Measurements from ENCODE around the gene ZNF787.
"Not testable (repeated sequence)": the region's sequence is repeated elsewhere in the genome, so short reads cannot be mapped to it uniquely, and the experiment has no call there.

The ZNF787 gene

DNA sequence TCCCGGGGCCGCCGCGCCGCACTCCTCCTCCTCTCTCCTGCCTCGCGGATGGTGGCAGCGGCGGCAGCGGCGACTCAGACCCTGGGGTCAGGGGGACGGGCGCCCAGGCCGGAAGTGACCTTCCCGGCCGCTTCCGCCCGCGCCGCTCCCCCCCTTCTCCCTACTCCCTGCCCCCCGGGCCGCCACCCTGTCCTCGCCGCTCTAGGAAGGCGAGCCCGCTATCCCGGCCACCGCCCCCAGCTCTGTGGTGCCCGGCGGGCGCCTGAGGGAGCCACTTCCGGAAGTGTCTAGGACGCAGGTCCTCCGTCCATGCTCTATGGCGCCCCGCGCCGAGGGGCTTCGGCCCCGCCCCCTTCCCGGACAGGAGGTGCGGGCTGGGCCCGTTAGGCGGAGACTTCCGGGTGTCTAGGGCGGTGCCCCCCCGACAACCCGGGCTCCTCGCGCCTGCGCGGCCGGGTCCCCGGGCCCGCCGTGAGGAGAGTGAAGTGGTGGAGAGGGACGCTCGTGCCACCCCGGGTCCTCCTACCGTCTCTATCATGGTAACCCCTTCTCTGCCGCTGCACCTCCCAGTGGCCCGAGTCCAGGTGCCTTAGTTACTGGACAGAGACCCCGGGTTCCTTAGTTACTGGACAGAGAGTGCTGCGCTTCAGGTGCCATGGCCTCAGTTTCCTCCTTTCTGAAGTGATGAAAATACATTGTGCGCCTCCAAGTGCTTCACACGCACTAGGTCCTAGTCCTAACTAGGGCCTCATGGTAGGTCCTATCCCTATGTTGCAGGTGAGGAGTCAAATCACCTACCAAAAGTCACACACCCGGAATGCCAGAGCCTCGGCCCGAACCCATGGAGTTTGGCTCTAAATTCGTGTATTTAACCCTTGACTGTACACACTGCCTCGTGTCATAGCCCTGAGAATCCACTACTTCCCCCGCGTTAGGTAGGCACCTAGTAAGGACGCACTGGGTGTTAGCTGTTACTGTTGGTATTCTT, at the start of gene ZNF787:
ZNF787 (minus strand) TSS at position 116 of the 988 bp plus-strand sequence. CDS start 18,078 bp downstream, outside the sequence.
- DNase-seq (ENCODE audit: low spot score) = peak; percentile 99

DNA sequence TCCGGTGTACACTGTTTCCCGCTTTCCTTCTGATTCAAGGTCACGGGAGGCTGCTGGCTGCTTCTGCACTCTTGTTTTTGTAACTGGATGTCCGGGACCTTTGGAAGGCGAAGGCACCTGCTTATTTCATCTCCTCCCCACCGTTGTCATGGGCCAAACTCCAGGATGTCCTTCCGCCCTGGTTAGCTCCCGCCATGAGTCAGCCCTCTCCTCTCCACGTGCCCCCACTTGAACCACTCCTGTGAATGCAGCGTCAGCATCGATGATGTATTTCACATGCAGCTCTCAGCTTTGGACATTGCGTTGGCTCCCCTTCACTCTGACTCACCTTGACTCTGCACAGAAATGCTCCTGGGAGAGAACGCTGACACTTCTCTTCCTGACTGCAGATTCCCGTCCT, 49.2 kb upstream of the ZNF787 start:
- DNase-seq (ENCODE audit: low spot score) = no peak

DNA sequence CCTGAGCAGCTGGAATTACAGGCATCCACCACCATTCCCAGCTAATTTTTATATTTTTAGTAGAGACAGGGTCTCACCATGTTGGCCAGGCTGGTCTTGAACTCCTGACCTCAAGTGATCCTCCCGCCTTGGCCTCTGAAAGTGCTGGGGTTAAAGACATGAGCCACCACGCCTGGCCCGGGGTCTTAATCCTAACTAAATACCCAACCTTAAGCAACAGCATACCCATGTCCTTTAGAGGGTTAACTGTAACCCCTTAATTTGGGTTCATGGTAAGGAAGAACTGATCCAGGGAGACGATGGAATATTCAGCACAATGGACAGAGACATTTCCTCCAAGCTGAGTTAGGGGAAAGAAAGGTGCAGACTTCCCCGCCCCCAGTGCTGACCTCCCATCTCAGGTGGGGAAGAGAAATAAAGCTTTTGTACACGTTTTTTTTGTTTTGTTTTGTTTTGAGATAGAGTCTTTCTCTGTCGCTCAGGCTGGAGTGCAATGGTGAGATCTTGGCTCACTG, 46.0 kb upstream of the ZNF787 start:
- DNase-seq (ENCODE audit: low spot score) = no peak

DNA sequence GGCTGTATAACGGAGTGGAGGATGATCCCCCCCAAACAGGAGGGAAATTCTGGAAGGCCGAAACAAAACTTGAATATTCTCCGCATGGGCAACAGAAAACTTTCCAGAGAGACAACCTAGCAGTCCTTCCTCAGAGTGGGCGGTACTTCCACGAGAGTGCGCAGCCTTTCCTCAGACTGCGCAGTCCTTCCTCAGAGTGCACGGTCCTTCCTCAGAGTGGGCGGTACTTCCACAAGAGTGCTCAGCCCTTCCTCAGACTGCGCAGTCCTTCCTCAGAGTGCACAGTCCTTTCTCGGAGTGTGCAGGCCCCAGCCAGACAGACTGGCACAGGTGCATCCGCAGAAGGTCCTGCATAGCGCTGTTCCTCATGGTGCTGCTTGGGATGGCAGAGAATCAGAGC, 42.0 kb upstream of the ZNF787 start:
- DNase-seq (ENCODE audit: low spot score) = no peak

DNA sequence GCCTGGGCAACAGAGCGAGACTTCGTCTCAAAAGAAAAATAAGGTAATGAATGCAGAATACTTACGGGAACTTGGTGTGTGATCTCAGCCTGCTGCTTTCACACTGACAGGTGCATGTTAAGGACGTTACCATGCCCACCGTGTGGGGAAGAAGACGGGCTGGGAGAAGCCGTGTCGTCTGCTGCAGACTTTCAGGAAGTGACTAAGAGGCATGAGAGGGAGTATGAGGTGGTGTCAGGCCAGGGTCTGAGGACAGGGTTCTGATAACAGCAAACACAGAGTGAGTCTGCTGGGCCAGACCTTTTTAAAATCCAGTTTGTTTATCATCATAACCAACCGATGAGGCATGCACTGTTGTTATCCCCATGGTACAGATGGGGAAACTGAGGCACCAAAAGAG, 41.2 kb upstream of the ZNF787 start:
- DNase-seq (ENCODE audit: low spot score) = no peak

DNA sequence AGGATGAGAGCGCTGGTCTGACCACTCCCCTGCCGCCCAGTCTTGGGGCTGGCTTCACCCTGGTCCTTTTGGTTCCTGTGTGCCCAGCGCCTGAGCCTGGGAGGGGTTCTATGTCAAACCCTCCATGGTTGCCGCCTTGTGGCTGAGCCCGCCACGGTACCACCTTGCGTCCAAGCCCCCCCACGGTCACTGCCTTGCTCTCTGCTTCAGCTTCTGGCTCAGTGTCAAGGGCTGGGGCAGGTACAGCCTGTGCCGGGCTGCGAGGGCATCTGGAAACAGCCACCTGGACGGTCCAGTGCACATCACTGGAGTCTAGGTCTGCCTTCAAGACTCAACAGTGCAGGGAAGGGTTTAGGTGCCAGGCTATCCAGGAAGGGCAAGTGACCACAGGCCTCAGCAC, 40.4 kb upstream of the ZNF787 start:
- no peak for DNase-seq (ENCODE audit: low spot score)

DNA sequence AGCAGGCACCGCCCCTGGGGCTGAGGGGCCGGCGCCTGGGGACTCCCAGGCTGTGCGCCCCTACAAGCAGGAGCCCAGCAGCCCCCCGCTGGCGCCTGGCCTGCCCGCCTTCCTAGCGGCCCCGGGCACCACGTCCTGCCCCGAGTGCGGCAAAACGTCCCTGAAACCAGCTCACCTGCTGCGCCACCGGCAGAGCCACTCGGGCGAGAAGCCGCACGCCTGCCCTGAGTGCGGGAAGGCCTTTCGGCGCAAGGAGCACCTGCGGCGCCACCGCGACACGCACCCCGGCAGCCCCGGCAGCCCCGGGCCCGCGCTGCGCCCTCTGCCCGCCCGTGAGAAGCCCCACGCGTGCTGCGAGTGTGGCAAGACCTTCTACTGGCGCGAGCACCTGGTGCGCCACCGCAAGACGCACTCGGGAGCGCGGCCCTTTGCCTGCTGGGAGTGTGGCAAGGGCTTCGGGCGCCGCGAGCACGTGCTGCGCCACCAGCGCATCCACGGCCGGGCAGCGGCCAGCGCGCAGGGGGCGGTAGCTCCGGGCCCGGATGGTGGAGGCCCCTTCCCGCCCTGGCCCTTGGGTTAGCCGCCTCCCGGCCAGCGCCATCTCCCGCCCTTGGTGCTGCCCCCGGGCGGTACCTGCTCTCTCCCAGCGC, 38.7 kb upstream of the ZNF787 start:
- no peak for DNase-seq (ENCODE audit: low spot score)

DNA sequence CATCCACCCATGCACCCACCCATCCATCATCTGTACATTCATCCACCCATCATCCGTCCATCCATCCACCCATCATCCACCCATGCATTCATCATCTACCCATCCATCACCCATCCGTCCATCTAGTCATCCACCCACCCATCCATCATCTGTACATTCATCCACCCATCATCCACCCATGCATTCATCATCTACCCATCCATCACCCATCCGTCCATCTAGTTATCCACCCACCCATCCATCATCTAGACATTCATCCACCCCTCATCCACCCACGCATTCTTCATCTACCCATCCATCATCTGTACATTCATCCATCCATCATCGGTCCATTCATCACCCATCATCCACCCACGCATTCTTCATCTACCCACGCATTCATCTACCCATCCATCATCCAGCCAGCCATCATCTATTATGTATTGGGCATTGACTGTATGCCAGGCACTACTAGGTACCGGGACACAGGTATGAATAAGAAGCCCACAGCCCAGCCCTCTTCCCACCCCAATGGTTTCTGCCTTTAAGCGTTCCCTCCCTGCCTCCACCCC, 38.0 kb upstream of the ZNF787 start:
- no peak for DNase-seq (ENCODE audit: low spot score)

DNA sequence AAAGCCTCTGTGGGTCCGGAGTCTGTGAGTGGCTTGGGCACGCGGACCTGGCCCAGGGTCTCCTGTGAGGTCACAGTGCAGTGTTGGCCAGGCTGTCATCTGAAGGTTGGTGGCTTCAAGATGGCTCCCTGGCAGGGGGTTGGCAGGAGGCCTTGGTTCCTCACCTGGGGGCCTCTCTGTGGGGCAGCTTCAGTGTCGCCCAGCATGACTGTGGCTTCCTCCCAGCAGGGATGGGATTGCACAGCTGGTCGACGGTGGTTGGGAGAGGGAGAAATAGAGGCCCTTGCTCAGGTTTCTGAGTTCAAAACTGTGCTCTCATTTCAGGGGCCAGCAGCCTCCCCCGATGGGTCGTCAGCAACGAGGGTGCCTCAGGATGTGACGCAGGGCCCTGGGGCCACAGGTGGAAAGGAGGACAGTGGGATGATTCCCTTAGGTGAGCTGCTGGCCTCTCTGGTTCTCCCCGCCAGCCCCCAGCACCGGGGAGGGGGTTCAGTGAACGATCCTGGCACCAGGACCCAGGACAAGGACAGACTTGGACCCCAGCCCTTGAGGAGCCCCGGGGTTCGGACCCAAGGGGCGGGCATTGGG, 37.2 kb upstream of the ZNF787 start:
- DNase-seq (ENCODE audit: low spot score) = no peak

DNA sequence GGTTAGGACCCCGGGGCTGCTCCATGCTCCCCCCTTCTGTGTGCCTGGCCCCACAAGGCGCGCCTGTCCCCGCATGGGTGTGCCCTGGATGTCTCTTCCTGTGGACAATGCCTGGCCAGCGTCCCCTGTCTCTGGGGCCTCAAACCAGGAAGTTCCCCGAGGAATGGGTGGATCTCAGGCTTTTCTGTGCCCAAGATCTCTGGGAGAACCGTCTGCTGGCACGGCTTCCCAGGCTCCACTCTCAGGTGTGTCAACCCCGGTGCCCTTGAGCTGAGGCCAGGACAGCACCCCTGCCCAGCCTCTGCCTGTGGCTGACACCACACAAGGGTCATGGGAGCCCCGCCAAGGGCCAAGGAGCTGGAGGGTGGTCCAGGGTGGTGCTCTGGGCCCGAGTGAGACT, 35.7 kb upstream of the ZNF787 start:
- no peak for DNase-seq (ENCODE audit: low spot score)

DNA sequence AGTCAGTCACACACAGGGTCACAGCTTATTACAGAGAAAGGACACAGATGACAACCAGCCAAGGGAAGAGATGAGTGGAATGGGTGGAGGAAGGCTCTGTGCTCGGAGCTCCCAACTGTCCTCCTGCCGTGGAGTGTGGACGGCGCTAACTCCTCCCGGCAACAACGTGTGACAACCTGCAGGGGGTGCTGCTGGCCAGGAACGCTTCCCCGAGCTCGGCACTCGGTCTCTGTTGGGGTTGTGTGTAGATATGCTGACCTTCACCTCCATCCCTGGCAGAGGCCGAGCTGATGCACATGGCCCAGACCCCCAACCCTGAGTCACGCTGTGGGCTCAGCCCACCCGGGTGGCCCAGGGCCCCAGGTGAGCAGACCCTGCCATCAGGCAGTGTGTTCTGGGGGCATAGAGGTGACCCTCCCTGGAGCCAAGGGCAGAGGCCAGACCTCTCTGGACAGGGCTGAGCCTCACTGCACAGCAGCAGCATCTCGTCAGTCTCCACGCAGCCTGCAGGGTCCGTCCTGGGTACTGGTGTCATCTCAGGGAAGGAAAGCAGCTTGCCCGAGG, 34.1 kb upstream of the ZNF787 start:
- no peak for DNase-seq (ENCODE audit: low spot score)

DNA sequence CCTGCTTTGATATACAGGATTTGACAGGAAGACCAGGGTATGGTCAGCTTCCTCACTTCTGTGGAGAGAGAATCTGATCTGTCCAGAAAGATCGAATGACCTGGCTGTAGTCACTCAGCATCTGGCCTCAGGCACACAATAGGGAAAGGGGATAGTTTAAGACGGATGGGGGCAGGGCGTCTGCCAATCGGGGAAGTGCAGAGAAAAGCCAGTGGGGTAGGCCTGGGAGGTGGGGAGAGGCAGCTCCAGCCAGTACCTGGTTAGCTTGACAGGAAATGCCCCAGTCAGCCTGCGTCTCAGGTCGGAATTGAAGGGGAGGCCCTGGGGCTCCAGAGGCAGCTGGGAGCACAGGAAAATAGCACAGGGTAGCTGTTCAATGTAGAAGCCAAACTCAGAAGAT, 32.4 kb upstream of the ZNF787 start:
- DNase-seq (ENCODE audit: low spot score) = no peak

DNA sequence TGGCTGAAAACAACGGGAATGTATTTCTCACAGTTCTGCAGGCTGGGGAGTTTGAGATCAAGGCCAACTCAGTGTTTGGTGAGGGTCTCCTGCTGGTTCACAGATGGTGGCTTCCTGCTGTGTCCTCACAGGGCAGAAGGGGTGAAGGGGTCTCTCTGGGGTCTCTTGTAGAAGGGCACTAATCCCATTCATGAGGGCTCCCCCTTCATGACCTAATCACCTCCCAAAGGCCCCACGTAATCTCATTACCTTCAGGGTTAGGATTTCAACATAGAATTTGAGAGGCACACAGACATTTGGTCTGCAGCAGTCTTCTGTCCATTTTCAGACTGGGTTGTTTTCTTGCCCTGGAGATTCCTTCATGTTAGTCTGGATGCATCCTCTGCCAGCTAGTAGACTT, 31.5 kb upstream of the ZNF787 start:
- no peak for DNase-seq (ENCODE audit: low spot score)

DNA sequence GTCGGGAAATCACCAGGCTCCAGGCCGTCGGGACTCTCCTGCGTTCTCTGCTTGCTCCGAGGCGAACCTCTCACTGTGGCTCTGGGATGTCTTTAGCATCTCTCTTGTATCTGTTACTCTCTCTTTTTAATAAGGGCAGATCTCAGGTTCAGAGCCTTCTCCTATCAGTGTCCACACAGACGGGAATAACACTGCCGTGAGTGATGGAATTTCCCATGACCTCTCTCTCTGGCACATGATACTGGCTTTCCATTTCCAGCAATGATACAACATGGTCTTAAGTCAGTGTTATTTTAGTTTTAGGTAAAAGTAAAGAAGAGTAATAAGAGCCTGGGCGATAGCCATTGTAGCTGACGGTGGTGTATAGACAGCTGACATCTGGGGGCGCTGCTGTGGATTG, 29.3 kb upstream of the ZNF787 start:
- no peak for DNase-seq (ENCODE audit: low spot score)

DNA sequence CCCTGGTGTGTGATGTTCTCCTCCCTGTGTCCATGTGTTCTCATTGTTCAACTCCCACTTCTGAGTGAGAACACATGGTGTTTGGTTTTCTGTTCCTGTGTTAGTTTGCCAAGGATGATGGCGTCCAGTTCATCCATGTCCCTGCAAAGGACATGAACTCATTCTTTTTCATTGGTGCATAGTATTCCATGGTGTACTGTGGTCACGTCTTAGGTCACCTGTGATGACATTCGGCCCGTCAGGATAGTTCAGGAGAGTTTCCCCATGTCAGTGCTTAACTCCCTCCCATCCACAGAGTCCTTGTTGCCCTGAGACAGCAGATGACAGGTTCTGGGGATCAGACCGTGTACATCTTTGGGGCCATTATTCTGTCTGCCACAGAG, 28.6 kb upstream of the ZNF787 start:
- DNase-seq (ENCODE audit: low spot score) = no peak

DNA sequence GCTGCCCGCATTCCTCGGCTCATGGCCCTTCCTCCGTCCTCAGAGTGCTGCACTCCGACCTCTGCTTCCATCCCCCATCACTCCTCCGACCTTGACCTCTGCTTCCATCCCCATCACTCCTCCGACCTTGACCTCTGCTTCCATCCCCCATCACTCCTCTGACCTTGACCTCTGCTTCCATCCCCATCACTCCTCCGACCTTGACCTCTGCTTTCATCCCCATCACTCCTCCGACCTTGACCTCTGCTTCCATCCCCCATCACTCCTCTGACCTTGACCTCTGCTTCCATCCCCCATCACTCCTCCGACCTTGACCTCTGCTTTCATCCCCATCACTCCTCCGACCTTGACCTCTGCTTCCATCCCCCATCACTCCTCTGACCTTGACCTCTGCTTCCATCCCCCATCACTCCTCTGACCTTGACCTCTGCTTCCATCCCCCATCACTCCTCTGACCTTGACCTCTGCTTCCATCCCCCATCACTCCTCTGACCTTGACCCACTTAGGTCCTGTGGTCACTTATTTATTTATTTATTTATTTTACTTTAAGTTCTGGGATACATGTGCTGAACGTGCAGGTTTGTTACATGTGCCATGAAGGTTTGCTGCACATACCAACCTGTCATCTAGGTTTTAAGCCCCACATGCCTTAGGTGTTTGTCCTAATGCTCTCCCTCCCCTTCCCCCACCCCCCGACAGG, 28.0 kb upstream of the ZNF787 start:
- not testable (repeated sequence) for DNase-seq (ENCODE audit: low spot score)

DNA sequence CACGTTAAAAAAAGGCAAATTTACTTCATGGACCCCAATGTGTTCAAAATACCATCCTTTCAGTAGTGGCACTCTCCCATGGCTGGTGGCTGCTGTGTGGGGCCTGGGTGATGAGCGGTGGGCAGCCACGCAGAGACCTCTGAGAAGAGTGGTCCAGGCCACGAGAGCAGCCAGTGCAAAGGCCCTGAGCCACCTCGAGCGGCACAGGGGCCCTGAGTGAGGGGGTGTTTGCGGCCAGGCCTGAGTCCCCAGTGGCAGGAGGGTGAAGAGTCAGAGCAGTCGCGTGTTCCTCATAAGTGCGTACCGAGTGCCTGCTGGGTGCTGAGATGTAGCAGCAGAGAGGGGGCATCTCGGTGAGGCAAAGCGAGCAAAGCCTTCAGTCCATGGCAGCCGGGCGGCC, 27.0 kb upstream of the ZNF787 start:
- DNase-seq (ENCODE audit: low spot score) = no peak

DNA sequence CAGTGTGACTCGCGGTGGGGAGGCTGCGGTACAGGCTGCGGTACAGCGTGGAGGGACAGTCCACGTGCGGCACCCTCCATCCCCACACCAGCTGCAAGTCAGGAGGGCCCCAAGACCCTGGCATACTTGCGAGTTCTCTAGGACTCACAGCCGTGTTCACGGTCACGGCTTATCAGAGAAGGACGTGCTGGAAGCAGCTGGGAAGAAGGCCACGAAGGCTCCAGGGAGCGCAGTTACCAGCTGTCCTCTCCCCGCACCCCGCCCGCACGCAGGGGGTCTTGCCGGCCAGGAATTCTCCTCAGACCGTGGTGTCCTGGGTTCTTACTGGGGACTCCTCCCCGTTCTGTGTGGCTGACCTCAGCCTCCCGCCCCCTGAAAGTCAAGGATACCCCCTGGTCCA, 26.2 kb upstream of the ZNF787 start:
- no peak for DNase-seq (ENCODE audit: low spot score)

DNA sequence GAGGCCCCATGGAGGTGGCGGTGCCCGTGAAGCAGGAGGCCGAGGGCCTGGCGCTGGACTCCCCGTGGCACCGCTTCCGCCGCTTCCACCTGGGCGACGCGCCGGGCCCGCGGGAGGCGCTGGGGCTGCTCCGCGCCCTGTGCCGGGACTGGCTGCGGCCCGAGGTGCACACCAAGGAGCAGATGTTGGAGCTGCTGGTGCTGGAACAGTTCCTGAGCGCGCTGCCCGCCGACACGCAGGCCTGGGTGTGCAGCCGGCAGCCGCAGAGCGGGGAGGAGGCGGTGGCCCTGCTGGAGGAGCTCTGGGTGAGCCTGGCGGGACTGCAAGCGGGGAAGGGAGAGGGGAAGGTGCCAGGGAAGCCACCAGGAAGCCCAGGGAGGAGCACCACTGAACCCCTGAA, 25.8 kb upstream of the ZNF787 start:
- DNase-seq (ENCODE audit: low spot score) = no peak

DNA sequence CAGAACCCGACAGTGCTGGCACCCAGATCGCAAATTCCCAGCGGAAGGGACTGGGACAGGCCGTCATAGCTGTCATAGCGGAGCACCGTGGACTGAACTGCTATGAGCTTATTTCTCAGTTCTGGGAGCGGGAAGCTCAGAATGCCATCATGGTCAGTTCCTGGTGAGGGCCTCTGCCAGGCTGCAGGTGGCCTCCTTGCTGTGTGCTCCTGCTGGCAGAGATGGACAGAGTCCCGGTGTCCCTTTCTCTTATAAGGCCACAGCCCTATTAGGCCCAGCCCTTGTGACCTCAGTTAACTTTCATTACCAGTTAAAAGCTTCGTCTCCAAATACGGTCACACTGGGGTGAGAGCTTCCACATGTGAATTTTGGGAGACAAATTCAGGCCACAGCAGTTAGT, 24.6 kb upstream of the ZNF787 start:
- no peak for DNase-seq (ENCODE audit: low spot score)

DNA sequence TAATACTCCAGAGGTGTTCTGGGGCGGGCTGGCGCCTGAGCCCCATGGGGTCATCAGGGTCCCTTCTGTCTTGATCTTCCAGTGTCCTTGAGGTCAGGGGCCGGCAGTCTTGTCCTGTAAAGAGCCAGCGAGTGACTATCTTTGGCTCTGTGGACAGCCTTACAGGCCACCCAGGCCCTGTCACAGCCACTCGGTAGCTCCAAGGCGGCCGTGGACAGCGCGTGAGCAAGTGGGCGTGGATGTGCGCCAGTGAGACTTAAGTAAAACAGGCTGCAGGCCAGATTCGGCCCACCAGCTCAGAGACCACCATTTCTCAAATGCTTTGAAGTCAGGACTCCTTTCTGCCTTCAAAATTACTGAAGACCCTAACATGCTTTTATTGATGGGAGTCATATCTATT, 23.7 kb upstream of the ZNF787 start:
- DNase-seq (ENCODE audit: low spot score) = no peak

DNA sequence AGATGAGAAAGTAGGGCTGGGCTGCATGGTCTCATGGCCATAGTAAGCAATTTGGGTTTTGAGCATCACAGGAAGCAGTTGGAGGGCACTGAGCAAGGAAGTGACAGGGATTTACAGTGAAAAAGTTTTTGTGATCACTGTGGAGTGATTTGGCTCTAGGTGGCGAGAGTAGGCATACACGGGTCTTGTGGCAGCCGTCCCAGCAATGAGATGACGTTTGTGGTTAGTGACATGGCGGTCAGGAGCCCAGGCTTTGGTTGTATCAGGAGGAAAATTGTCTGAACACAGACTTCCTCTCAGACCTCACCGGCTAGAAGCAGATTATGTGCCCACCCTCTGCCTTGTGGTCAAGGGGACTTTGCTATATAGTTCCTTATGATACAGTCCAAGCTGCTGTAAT, 23.3 kb upstream of the ZNF787 start:
- DNase-seq (ENCODE audit: low spot score) = no peak

Measured in globus pallidus (tissue), 1 donor.